Stimulated activated CD4-positive, alpha-beta T cell treated with anti-CD3 and anti-CD28 coated beads, TNF-alpha, amount 100 ng/mL, for 24 hours (primary cell): ENCODE results near the gene CADPS2.

ENCODE experiments used
- DNase-seq, 3 experiments: peaks; one replicate each; pipeline ENCODE4 v3.0.0-alpha.2; 2020; ENCODE audit warnings: low read depth in 3 of 3

The CADPS2 gene

DNA sequence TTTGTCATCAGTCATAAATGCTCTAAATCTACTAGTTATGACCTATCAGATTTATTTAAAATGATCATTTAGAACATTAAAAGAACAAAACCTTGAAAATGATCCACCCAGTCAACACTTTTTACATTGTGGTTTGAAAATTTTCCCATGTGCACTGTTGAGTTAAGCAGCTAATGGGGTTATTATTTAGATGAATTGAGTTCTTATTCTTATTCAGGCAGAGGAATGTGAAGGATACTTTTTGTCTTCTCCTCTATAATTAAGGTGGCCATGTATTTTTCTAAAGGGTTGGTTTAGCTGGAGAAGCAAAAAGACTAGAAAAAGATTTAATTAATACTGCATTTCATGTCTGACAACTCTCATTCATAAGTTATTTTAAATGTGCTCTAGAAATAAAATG lies 506.8 kb downstream of the CADPS2 start:
- no peak for DNase-seq

DNA sequence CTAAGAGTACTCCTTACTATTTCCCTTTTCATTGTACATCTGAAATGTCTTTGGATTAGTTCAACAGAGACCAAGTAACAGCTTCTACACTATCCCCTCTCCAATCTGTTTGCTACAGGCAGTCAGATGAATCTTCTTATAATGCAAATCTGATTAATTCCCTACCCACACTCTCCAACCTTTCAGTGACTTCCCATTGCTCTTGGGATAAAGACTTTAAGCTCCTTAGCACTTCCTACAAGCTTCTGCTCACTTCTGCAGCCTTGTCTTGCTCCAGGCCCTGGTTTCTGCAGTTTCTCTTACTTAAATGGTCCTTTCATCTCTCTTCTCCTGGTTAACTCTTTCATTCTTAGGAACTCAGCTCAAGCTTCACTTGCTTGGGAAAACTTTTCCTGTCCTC lies 516.5 kb downstream of the CADPS2 start:
- no peak for DNase-seq

DNA sequence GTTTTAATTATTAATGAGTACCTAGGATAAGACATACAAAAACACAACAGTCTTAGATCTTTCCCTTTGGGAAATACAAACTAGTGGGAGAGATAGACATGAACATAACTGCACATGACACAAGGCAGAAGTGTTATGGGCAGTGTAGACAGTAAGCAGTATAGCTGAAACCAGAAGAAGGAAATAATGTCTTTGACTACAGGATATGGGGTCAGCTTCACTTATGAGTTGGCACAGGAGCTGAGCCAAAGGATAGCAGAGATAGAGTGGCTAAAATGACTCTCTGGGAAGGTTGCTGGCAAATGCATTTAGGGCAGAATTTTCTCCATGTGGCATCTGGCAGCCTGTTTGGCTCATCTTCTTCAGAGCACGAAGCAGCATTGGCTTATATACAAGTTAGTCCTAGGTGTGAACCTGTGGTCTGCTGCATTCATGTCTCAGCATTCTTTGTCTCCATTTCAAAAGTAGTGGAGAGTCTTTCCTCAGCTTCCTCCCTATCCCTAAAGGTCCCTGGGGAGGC lies 521.4 kb downstream of the CADPS2 start:
- no peak for DNase-seq

DNA sequence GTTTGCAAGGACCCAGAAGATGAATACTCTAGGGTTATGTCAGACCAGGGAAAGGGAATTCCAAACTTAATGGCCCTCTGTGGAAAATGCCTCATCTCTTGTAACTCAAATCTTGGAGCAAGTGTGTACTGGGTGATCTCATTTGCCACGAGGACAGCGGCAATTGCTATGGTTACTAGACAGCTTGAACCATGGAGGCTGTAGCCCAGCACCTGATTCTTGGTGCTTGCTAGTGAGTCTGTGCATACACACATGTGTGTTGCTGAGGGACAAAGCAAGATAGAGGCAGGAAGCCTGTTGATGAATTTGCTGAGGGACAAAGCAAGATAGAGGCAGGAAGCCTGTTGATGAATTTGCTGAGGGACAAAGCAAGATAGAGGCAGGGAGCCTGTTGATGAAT lies 523.1 kb downstream of the CADPS2 start:
- DNase-seq, result no peak

DNA sequence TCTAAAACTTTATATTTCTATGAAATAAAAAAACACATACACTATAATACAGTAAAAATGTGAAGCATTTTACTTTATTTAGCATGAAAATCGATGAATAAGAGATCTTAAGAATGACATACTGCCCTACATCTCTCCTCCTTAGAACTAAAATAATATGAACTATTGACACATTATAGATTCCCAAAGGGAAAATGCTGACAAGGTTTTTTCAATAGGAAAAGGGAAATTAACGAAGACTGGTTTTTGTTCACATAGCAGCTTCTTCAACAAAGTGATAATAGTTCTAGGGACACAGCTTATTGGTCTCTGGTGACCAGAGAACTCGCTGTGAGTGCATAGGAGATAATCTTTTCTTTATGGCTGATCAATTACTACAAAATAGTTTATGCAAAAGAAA lies 523.8 kb downstream of the CADPS2 start:
- no peak for DNase-seq

DNA sequence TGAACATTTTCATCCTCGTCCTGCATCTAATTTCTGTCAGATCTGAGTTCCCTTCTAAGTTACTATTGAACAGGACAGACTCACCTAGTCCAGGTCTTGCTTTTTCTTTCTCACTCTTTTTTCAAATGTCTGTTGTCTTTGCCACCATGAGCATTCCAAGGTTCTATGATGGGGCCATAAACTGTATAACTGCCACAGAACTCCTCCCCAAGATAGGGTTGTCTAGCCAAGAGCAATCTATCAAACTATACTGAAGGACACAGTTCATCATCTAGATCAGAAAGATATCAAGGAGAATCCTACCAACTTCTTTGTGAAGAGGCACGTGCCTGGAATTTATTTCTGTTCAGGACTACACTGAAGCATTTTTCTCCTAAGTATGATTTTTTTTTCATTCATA lies 531.6 kb downstream of the CADPS2 start:
- DNase-seq, result no peak

DNA sequence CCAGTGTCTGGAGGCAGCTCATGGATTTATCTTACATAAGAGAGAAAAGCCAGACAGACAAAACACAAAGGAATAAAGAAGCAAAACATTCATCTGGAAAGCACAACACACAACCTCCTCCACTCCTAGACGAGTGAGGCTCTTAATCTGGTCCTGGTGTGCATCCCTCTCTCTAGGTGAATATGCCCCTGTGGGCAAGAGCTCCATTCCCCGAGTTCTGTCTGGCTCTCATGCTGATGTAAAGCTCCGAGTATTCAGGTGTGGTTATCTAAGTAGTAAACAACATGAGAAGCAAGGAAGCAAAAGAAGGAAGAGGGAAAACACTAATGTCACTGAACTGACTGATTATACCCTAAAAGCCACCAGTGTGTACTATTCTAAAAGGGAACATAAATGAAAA lies 533.8 kb downstream of the CADPS2 start:
- no peak for DNase-seq

DNA sequence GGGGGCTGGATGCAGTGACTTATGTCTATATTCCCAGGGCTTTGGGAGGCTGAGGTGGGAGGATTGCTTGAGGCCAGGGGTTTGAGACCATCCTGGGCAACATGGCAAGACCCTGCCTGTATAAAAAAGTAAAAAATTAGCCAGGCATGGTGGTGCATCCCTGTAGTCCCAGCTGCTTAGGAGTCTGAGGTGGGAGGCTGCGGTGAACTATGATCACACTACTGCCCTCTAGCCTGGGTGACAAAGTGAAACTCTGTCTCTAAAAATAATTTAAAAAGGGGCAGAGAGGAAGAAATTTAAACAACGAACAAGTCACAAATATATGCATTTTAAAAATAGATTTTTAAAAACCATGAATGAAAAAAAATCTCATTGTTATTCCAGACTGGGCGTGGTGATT lies 535.6 kb downstream of the CADPS2 start:
- DNase-seq, result no peak

DNA sequence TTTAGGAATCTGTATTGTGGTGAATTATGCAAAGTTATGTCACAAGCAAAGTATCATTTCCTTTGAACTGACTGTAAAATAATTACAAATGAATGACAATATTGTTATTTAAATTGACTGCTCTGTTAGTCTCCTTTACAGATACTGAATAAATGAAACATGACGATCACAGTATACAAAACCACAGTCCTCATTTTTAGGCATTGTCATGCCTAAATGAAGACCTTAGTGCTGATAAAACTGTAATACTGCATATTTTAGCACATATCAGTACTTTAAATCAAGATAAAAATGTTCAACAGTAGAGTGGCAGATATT lies 542.0 kb downstream of the CADPS2 start:
- DNase-seq, result no peak

DNA sequence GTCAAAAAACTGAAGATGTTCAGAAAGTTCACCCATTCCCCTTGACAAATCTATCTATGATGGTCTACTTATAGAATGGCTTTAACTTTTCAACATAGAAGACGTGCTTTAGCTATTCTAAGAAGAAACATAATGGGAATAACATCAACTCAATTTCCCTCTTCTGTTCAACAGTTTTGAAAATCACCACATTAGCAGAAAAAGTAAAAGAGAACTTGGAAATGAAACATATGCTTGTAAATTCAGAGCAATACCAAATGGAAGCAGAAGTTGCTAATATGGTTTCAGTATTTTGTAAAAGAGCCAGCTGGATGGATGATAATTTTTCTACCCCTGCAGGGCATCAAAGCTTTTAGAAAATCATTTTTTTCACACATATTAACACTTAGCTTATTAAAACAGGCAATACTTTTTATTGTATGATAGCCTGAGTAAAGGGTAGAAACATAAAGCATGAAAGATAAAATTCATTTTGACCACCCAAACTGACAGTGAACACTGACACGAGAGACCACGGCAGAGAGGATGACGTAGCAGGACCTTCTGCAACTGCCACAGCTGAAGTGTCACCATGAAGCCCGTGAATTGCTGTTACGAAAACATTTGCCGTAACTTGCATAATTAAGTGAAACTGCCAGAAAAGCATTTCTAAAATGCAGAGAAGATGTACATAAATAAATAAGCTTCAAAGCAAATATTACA lies 542.5 kb downstream of the CADPS2 start:
- DNase-seq, result no peak

DNA sequence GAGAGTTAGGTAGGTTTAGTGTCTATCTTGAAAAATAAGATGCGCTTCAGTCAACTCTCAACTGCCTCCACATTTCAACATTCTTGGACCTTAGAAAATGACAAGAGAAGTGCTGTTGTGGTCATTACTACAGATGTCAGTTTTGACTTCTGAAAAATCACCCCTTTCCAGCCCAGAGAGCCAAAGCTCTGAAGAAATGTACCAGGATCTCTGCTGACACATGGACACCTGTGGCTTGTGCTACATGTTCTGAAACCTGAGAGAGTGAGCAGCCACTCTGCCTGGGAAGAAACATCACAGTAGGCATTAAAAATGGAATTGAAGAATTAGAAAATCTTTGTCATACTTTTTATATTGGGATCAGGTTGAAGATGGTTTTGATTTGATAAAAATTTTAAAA lies 545.8 kb downstream of the CADPS2 start:
- no peak for DNase-seq

DNA sequence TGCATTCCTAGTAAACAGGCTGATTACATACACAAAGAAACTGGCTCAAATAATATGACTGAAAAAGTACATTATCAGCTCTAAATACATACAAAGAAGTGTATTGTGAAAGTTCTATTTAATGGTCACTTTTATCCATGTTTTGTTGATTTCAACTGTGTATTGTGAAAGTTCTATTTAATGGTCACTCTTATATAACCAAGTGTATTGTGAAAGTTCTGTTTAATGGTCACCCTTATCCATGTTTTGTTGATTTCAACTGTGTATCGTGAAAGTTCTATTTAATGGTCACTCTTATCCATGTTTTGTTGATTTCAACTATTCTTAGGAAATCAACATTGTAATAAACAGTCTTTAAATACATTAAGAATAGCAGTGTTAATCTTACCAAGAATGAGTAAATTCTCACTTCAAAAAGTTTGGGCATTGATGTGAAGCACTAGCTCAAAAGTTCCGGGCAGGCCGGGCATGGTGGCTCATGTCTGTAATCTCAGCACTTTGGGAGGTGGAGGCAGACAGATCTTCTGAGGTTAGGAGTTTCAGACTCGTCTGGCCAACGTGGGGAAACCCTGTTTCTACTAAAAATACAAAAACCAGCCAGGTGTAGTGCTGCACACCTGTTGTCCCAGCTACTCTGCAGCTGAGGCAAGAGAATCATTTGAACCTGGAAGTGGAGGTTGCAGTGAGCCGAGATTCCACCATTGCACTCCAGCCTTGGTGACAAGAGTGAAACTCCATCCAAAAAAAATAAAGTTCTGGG lies 546.9 kb downstream of the CADPS2 start:
- DNase-seq, result no peak

DNA sequence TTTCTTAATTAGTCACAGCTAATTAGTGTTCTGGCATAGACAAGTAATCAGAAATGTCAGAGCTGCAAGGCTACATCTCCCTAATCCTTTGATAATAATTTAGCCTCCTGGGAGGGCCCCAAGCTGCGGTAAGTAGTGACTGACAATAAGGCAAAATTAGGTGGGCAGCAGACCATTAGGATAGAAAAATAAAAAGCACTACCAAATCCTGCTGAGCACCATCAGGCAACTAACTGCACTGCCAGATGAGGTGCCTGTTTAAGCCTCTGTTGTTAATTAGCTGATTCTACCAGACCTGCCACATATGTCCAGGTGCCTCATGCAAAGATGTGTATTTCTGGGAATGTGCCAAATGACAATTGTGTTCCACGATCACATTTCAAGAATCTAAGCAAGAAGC lies 549.2 kb downstream of the CADPS2 start:
- DNase-seq, result no peak

DNA sequence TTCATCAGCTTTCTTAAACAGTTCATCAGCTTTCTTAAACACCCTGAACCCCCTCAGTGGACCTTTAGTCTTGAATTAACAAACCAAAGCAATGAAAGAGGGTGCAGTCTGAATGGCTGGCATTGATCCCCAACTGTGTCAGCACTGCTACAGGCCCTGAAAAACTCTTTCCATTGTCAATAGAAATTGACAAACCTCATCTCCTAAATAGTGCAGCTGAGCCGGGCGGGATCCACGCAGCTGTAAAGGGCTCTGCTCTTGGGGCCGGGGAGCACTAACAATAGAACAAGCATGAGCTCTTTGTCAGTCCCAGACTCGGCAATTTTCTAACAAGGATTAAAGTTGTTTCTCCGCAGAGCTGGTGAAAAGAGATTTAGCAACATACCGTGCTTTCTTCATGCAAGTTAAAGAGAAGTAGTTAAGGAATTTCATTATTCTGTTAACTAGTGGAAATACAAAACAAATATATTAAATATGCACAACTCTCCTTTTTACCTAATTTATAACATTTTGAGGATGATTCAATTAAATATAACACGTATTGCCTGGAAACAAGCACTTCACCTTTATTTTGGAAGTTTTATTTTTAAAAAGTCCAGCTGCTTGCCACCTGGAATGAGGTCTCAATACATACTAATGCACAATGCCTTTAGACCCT lies 557.0 kb downstream of the CADPS2 start:
- DNase-seq, result no peak

DNA sequence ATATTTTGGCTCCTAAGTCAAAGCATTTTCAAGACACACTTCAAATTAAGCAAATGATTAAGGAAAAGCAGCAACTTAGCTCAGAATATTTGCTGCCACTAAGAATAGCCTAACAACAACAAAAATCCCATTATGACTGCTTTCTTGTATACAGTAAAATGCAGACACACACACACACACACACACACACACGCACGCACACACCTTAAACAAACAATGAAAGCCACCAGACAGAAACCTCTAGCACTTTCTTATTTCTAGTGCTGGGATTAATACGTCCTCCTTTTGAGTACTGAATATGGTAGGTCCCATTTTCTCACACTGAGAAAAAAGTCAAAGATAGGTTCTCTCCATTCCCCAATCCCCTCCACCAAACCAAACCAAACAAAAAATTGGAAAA lies 558.3 kb downstream of the CADPS2 start:
- DNase-seq, result no peak

DNA sequence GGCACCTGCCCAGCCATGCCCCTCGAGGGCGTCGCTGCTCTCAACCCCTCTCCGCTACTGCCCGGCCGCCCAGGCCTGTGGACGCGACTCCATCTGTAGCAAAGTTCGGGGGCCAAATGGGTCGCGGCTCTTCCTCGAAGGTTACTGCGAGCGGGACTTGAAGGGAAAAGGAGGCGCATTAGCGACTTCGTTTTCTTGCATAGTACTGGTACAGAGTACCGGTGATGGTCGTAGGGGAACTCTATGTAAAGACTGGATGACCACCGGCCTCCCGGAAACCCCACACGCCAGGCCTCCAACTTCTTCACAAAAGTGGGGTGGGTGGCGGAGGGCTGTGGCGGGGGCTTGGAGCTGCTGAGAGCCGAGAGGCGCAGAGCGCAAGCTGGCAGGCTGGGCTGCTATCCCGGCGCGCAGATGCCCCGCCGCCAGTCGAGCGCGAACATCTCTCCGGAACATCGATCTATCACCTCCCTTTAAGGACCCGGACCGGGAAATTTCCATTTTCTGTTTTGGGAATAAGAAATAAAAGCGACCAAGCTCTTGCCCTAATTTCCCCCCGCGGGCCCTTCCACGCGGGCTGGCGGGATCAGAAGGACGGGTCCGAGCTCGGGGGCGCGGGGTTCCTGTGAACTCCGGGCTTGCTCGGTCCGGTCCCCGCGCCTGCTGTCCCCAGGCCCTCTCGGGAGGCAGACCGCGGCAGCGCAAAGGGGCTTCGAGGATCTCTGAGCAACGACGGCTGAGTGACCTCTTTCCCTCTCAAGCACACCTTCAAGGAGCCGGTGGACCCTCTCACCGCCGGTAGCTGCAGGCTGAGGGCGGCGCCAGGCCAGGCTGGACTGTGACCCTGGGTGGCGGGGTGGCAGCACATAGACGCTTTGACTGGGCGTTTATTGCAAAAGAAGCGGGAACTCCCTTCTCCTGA lies 569.5 kb downstream of the CADPS2 start:
- no peak for DNase-seq

DNA sequence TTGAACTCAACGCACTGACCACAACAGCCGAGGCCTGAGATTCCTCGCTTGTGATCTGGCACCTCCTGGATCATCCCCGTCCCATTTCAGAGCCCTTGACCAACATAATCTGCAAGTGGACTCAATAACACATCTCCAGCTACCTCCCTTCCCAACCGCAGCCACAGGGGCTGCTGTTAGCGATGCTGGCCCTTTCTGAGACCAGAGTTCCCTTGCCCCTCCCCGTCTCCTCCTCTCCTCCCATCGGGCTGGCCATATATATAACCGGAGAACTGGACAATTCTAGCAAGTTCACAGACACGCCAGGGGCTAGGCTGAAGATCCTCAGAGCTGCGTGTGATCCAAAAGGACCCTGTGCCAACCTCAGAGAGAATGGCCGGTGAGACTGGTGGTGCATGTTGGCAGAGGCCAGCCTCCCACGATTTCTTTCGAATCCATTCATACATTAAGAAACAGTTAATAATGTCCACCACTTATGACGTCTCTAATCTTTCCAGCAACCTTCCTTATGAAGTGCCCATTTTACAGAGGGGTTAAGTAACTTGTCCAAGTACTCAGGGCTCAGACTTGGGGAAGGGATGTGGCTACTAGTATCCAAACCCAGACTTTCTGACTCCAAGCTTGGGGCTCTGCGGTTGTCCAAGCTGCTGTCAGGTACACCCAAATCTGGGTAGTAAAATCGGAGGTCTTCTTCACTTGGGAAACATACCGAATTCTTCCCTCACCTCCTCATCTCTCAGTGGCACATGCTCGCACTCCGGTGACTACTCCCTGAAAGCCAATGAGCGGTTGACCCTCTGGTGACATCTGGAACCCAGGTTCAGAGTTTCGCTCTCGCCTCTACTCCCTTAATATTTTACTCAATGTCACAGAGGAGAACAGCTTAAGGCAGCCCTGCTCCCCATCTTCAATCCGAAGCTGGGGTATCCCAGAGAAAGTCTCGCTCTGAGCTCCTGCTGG lies 570.5 kb downstream of the CADPS2 start:
- DNase-seq, result no peak

DNA sequence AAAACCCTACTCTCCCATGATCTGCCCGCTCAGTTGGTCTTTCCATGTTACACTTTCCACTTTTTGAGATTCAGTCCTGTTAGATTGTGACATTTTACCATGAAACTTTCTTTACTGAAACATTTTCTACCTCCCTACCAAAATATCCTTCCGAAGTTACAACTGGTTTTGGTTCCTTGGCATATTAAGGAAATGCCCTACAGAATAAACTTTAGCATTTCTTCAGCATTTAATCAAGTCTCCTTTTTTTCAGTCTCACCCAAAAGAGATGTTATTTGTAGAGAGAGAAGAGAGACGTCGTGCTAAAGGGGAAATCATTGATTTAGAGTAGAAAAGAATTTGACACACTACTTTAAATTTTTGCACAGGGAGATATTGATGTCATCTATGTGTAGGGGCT lies 572.0 kb downstream of the CADPS2 start:
- no peak for DNase-seq

DNA sequence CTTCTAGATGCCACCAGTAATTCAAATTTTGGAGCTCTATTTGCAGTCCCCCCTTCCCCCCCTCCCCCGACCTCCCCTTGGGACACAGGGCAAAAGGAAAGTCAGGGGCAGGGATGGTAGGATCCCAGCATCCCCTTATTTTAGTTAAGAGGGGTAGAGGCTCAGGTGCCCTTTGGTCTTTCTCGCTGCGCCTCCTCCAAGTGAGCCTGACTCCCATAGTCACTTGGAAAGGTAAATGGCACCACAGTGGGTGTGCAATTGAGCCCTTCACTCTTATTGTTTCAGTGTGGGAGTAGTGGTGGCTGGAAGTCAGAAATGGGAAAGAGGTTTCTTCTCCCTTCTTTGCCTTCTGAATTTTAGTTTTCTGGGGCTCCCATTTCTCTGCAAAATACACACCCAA lies 573.5 kb downstream of the CADPS2 start:
- no peak for DNase-seq

DNA sequence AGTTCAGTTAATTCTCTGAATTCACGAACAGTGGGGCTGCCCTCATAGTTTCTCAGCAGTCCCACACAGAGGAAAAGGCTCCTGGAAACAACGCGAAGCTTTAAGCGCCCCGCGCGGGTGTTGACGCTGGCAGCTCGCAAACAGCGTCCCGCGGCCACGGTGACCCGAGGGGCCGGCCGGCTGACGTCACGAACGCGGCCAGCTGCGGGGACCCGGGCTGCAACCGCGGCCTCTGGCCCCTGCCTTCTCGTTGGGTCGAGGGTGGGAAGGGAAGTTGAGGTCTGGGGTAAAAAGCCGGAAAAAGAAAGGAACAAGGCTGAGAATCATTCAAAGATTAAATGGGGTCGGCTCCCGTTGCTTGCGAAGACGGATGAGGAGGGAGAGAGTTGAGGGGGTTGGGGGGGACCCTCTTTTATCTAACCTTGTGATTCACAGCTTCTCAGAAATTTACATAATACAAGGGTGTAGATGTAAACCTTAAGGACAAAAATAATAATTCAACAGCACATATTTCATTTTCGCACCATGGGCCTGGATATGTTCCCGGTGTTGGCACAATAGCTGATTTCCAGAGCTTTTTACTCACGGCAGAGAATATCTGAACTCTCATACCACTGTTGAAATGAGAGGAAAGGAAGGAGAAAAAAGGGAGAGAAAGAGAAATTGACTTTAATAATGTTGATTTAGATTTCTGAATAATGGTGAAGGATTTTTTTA lies 574.4 kb downstream of the CADPS2 start:
- DNase-seq, result no peak
